Inferior parietal cortex (tissue), 1 donor: ENCODE results near the gene DDC.
"Not testable (repeated sequence)": the region's sequence is repeated elsewhere in the genome, so short reads cannot be mapped to it uniquely, and the experiment has no call there.

Experiments
- DNase-seq: peaks from one replicate; pipeline ENCODE4 v3.0.0-alpha.2; 2016; ENCODE audit errors: extremely low spot score

DDC gene

DNA sequence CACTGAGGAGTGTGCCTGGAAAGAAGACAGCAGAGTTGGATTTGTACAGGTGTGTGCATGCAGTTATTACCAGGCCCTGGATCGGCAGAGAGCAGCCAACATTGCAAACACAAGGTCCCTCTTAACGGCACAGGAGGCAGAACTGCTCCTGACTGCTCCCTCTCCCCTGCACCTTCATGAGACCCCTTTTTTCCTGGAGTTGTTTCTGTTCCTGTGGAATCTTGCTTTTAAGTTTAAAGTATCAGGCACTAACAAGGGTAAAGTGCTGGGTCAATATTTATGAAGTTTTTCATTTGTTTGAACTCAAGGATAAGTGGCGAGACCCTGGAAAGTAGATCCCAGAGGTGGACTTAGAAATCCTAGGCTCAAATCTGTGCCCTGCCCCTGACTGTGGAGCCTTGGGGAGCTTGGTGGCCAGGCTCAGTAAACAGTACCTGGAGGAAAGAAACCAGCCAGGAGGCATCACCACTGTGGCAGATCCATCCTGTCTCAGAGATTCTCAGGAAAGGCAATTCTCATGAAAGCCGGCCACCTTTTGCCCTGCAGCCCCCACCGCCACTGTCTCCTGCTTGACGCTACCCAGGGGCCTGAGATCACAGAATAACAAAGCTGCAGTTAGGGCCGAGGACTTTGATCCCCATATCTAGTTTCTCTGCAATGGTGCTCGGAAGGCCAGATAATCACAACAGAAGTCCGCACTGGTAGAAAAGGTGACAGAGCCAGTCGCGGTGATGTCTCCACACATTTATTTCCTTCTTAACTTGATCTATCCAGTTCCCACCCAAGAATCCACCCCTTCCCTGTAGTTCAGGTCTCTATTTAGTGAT lies 36.7 kb downstream of the DDC start:
- DNase-seq: no peak

DNA sequence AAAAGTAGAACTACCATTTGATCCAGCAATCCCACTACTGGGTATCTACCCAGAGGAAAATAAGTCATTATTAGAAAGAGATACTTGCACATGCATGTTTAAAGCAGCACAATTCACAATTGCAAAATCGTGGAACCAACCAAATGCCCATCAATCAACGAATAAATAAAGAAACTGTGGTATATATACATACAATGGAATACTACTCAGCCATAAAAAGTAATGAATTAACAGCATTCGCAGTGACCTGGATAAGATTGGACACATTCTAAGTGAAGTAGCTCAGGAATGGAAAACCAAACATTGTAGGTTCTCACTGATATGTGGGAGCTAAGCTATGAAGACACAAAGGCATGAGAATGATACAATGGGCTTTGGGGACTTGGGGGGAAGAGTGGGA lies 45.9 kb downstream of the DDC start:
- DNase-seq: not testable (repeated sequence)

DNA sequence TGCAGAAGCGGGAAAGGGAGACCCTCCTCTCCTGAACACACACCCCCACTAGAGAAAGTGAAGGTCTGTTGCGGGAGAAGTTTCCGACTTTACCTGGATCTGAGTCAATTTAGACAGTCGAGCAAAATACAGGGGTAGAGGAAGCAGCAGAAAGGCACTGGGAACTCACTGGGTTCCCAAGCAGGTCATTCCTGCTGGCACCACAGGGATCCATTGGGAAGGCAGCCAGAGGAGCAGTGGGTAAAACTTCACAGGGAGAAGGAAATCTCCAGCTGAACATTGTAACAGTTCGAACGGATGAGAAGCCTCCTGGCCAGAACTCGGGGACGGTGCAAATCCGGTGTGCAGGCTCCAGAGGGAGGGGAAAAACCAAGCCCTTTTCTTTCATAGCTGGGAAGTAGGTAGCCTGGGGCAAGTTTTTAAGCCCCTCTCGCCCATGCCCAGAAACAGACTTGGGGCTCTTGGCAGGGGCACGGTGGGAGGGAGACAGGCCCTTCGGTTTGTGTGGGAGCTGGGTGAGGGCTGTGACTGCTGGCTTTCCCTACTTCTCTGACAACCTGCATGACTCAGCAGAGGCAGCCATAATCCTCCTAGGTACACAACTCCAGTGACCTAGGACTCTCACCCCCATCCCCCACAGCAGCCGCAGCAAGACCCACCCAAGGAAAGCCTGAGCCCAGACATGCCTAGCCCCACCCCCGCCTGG lies 51.9 kb downstream of the DDC start:
- no peak for DNase-seq

DNA sequence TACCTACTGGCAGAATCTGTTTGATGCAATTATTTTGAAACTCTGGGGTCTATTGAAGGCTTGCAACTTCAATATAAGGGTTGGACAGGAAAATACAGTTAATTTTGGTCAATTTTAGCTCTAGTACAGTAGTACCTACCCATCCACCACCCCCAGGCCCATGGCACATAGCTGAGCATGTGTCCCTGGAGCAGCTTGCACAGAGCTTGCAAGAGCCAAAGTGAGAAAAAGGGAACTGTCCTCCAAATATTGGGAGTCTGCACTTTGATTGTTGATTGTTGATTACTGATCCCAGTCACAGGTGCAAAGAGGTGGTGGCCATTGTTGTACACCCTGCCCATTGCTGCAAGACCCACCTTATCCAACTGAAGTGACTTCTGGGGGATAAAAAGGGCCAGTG lies 52.8 kb downstream of the DDC start:
- DNase-seq: no peak

DNA sequence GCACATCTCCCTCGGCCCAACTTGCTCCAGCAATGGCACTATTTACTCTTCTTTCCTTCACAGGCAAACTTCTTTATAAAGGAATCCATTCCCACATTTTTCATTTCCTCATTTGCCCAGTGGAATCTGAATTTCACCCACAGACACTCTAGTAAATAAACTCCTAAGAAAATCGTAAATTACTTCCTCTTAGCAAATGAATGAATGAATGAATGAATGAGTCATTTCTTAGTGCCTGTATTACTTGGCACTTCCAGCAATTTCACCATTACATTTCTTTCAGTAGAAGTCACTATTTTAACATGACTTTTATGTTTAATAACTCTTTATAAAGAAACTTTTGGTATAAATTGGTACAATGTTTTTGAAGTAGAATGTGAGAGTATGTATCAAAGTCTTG lies 55.7 kb downstream of the DDC start:
- no peak for DNase-seq

DNA sequence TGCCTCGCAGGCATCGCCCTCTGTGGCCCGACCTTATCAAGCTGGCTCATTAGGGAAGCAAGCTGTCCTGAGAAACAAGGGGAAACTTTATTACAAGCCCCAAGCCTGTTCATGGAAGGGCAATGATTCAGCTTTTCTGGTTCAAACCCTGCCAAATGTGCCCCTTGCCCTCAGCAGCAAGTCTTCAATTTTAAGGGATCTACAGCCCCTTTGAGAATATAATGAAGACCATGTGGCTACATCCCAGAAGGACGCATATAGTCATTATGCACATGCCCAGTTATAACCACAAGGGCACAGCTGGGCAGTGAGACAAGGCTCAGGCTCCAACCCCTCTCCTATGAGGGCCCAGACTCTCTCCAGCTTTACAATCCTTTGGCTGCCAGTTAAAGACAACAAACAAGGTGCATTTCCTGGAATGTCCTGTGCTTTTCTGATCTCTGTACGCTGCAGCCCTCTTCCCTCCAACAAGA lies 56.7 kb downstream of the DDC start:
- no peak for DNase-seq

DNA sequence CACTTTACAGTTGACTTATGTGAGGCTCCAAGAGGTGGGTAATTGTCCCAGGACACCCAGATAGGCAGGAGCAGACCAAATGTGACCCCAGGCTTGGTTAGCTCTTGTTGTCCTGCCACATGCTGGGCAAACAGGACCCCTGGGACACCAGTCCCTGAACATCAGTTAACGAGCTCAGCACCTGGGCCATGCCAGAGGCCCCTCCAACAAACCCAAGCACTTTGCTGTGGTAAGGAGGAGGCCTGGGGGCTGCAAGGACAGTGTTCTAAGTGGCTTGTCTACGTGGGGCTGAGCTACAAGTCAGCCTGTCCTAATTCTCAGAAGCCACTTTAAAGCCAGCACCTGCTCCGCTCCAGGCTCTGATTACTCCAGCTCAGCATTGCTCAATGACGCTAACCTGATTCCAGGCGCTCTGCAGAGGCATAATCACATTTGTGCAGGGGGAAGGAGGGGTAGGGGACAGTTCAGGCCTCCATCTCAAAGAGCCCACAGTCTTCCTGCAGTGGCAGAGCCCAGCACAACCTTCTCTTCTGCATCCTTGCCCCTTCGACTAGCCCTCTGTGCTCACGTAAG lies 57.2 kb downstream of the DDC start:
- no peak for DNase-seq

DNA sequence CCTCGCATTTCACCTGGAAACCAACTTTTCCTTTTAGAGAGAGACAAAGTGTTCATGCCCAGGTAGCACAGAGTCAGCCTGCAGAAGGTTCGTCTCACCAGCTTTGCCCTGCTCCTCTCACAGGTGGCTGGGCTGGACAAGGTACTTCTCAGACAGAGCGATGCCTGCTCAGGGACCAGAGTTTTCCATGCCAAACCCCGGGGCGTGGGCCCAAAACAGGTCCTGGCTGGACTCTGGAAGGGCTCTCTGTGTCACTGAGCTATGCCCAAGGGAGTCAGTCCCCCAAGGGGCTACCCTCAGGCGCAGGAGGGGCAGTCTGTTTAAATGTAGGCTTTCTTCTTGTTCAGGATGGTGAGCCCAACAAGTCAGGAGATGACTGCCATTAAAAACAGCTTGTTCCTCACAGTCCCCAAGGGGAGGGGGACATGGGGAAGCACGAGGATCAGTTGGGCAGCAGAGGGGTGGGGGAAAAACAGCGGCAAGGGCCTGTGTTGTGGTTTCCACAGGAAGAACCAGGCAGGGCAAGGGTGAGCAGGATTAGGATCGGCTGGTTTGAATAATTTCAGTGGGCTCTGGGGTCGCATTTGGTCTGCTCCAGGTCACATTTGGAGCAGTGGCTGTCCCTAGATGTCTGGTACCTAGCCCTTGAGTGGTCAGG lies 59.5 kb downstream of the DDC start:
- no peak for DNase-seq

DNA sequence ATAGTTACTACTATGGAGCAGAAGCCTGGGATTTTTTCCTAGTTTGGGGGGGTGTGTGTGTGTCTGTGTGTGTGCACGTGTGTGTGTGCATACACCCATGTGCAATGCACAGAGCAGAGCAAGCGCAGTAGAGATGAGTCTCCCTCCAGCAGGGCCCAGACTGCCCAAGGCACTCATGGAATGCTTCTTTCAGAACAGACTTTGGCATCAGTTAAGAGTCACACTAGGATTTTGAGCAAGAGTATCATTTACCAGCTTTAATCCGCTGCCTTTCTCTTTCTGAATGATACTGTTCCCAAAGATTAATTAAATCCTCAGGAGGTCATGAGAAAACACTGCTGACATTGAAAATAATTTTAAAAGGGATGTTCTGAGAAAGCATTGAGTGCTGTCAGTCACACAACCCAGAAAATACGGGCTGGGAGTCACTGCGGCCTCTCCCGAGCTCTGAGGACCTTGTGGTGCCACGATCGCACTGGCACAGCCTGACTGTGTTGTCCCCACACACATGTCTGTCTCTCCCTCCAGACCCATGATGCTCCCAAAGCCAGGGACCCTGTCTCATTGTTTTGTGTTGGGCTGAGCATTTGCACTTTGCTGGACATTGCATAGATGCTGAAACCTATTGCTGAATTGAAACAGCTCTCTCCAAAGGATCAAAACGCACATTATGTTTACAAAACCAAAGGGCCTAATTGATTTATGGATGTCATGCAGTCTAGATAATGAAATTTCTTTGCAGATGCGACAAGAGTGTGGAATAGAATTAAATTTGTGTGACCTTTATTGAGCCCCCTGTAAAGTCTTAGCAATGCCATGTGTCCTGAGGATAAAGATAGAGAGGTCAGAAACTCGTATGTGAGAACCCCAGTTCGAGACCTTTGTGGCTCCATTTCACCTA lies 60.3 kb downstream of the DDC start:
- DNase-seq: no peak

DNA sequence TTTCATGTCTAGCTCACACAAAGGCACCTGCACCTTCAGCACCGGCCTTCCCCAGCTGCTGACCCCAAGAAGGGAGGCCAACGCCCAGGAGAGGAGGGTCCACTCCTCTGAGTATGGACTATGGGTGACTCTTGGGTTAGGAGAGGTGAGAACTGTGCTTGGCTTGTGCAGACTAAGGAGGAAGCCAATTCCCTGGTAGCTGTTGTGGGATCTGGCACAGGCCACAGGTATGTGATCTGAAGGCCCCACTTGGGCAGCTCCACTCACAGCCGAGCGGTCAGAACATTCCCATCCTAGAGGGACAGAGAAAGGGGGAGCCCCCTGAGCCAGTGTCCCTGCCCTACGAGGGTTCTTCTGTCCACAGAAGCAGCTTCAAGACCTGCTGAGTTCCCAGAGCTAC lies 62.3 kb downstream of the DDC start:
- DNase-seq: no peak

DNA sequence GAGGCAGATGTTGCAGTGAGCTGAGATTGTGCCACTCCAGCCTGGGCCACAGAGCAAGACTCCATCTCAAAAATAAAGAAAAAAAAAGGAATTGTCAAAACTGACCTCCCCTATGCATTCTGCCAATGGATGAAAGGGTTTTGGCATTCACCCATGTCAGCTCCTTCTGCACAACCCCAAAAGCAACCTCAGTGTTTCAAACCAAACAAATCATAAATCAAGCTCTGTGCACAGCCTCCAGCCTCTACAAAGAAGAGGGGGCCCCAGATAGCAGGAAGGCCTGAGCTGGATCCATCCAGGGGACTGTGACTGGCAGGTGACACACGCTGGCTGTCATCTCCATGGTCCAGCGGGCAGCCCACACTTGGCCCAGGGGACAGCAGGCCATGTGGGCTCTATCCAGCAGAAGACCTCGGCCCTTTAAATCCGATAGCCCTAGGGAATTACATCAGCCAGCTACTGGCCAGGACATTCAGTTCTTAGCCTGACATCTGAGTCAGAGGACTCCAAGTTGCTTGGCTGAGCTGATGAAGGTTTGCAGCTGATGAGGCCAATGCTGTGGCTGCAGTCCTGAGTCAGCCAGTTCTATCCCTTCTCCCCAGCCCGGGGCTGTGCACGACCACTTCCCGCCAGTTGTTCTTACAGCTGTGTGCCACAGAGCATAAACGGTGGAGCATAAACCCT lies 63.1 kb downstream of the DDC start:
- no peak for DNase-seq

DNA sequence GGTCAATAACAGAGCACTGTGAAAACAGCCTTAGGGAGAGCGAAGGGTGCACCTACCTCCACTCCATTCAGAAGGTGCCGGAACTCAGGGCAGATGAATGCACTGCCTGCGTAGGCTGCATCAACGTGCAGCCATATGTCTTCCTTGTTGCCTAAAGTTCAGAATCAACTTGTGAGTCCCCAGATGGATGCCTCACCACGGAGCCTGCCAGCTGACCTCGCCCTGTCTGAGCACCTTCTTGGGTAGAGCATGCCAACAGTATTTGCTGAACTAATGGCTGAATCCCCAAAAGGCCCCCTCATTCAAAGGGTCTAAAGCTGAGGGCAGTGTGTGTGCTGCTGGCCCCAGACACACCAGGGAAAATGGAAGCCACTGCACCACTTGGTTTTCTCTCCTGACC lies 66.1 kb downstream of the DDC start:
- DNase-seq: no peak

DNA sequence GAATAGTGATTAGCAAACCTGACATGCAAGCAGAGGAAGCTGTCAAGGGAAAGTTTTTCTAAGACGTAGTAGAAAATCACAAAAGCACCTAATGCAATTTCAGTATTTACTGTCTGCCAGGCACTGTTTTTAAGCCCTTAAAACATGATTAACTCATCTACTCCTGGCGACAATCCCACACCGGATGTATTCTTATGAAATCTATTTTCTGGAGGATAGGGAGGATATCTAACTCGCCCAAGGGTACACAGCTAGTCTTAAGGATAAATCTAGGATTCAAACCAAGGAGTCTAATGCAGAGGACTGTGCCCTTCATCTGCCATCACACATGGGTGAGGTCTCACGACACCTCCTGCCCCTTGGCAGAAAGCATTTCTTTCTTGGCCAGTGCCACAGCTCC lies 67.2 kb downstream of the DDC start:
- no peak for DNase-seq

DNA sequence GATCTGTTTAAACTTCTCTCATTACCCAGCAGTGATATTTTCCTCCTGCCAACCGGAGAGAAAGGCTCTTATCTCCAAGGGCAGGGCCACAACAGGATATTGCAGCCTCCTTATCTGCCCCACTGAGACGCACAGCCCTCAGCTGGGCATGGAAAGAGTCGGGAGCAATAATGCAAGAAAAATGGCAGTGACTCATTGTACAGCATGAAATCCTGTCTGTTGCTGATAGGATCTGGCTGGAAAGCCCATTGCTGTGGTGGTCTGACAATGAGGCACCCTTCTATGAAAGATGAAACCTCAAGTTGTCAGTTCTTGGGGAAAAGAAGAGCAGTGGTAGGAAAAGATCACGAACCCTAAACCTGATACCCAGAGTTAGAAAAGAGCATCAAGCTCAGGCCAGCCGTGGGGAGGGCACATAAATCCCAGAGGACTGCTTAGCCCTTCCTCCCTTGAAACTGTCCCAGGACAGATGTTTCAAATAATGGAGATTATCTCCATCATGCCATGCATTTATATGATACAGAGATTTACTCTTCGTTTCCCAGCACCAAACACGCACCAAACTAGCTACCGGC lies 68.0 kb downstream of the DDC start:
- DNase-seq: no peak

DNA sequence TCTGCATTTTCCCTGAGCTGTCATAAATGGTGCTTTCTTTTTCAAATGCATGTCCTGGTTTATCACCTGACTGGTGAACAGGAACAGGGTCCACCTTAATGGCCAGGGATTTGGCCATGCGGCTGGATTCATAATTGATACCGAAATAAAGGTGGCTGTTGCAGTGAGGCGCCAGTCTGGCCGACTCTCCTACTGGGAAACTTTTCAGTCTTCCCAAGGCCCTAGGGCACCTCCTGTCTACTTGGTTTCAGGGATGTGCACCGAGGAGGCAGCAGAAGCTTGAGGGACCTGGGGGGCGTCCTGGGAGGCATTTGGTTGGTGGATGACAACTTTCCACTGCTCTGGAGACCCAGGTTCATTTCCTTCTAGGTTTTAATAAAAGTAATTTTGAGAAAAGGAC lies 68.6 kb downstream of the DDC start:
- no peak for DNase-seq

DNA sequence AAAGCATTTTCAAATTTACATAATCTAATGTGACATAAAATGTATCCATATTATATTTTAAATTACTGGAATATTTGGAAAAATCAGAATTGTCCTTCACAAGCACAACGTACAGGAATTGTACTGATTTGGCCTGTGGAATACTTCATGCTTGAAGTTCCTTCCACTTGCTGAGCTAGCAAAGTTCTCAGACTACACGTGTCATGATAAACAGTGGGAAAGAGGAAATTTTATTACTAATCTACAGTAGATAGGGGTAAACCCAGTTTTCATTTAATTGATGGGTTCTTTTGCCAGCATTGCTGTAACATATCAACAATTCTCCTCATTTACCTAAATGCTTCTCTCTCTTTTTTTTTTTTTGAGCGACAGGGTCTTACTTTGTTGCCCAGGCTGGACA lies 69.5 kb downstream of the DDC start:
- no peak for DNase-seq

DNA sequence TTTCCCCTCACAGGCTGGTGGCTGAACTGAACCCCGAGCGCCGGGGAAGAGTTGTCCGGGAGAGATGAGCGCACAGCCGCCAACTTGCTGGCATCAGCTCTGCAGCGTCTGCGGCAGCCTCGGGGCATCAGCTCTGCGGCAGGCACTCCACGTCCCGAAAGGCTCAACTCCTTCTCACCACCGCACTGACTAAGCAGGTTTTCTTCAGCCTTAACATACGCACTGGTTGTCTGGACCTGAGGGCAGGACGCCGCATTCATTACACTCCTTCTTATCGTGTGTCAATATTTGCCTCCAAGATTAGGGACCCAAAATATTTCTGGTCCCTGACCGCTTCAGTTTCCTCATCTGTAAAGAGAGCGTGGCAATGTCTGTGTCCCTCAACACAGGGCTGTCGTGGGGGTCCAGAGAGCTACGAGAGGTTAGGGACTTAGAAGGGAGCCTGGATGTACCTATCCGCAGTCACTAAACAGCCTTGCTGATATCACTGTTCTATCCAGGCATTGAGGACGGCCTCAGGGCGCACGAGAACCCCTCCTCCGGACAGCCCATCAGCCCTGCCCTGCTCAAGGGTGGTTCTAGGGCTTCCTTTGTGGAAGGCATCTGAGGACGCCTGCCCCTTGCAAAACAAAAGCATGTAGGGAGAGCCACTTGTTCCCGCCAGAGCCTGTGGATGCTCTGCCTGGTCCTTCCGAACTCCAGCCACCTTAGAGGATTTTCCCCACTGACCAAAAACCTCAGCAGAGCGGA lies 72.3 kb downstream of the DDC start:
- no peak for DNase-seq

DNA sequence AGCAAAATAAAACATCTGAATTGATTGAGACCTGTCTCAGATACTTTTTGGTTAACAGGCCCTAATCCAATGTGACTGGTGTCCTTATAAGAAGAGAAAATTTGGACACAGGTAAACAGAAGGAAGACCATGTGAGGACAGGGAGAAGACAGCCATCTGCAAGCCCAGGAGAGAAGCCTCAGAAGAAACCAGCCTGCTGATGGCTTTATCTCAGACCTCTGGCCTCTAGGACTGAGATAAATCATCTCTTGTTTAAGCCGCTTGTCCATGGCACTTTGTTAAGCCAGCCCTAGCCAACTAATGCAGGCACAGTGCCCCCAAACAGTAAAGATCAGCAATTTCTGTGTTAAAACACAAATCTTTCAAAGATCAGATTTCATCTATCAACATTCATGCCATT lies 73.3 kb downstream of the DDC start:
- no peak for DNase-seq

DNA sequence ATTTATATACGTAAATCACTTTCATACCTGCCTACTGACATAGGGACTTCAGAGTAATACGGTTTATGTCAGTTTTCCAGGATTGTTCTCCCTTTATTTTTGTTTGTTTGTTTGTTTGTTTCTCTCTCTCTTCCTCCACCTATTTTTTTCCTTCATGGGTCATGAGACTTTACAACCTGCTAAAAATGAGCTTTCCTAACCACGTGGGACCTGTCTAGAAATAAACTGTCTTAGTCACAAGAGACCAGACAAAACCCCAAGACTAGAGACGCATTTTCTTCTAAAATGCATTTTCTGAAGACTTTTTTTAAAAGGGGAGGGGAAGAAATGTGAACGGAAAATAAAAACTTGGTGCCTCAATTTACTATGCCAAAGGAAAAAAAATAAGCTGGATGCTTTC lies 74.0 kb downstream of the DDC start:
- no peak for DNase-seq

DNA sequence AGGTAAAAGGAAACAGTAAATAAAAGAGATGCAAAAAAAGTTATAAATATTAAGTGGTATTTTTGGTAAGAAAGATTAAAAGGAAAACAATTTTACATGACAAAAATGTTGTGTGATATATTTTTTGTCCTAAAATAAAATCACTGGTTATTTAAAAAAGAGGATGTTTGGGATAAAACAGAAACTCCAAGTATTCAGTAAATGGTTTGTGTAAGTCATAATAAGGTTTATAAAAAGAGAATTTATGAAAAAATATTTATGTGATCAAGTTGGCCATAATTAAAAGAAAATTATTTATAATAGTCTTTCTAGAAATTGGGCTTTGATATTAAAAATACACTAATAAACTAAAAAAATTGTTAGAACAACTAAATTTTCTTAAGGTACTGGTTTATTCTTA lies 76.8 kb downstream of the DDC start:
- DNase-seq: no peak
